HepG2 (cell line): ENCODE results near the gene ESPN. TPM values are rescaled to one million over a fixed set of nuclear protein-coding genes. Genes with fewer than 3 reads are reported as not detected.

ENCODE experiments used
- ASH2L ChIP-seq: fragments of 300-600, 200-600 bp; sonication (generic); IDR thresholded peaks from 2 replicates; pipeline ENCODE4 v1.7.0; 2017; ENCODE audit warnings: low read depth, mild to moderate bottlenecking, moderate library complexity, mixed read lengths, low read length; ENCODE audit not compliant: insufficient read length
- CHCHD3 ChIP-seq: sonication (generic); formaldehyde crosslinking; IDR thresholded peaks from 2 replicates; pipeline ENCODE4 v1.8.0; 2022; ENCODE audit warnings: mild to moderate bottlenecking, missing genetic modification reagents, moderate library complexity
- ERF ChIP-seq: IDR thresholded peaks from 2 replicates; pipeline ENCODE4 v1.6.1; 2018; ENCODE audit warnings: missing biosample characterization, missing genetic modification reagents
- FOSL2 ChIP-seq: sonication (generic); formaldehyde crosslinking; IDR thresholded peaks from 2 replicates; pipeline ENCODE4 v1.4.0; 2020; ENCODE audit warnings: missing genetic modification reagents
- HOXA7 ChIP-seq: sonication (generic); formaldehyde crosslinking; IDR thresholded peaks from 2 replicates; pipeline ENCODE4 v1.8.1; 2022; ENCODE audit warnings: mild to moderate bottlenecking, missing genetic modification reagents, moderate library complexity
- KAT8 ChIP-seq: IDR thresholded peaks from 2 replicates; pipeline ENCODE4 v1.6.1; 2016; ENCODE audit warnings: missing genetic modification reagents, missing compliant biosample characterization
- KDM1A ChIP-seq: IDR thresholded peaks from 2 replicates; pipeline ENCODE4 v1.6.1; 2016; ENCODE audit warnings: missing compliant biosample characterization
- KDM6A ChIP-seq: IDR thresholded peaks from 2 replicates; pipeline ENCODE4 v1.6.1; 2016; ENCODE audit warnings: low read depth
- NFYC ChIP-seq: IDR thresholded peaks from 2 replicates; pipeline ENCODE4 v1.6.1; 2016; ENCODE audit warnings: missing genetic modification reagents, missing compliant biosample characterization
- NKX3-1 ChIP-seq: sonication (generic); formaldehyde crosslinking; IDR thresholded peaks from 2 replicates; pipeline ENCODE4 v1.5.0; 2020; ENCODE audit warnings: missing genetic modification reagents
- PRPF4 ChIP-seq: fragments of 200-400 bp; formaldehyde crosslinking; IDR thresholded peaks from 2 replicates; pipeline ENCODE4 v1.6.1; 2016; ENCODE audit warnings: low read length, low read depth; ENCODE audit not compliant: poor library complexity, severe bottlenecking
- SP140L ChIP-seq: sonication (generic); formaldehyde crosslinking; IDR thresholded peaks from 2 replicates; pipeline ENCODE4 v1.4.0; 2020; ENCODE audit warnings: missing genetic modification reagents, borderline replicate concordance
- SP2 ChIP-seq: sonication (generic); formaldehyde crosslinking; IDR thresholded peaks from 2 replicates; pipeline ENCODE4 v1.5.1; 2020; ENCODE audit warnings: mild to moderate bottlenecking, missing genetic modification reagents
- ZBTB1 ChIP-seq: sonication (generic); formaldehyde crosslinking; IDR thresholded peaks from 2 replicates; pipeline ENCODE4 v1.4.0; 2020; ENCODE audit warnings: missing genetic modification reagents, borderline replicate concordance
- ZMYM2 ChIP-seq: sonication (generic); formaldehyde crosslinking; IDR thresholded peaks from 2 replicates; pipeline ENCODE4 v1.8.0; 2022; ENCODE audit warnings: mild to moderate bottlenecking, missing genetic modification reagents
- ZMYM4 ChIP-seq: sonication (generic); formaldehyde crosslinking; IDR thresholded peaks from 2 replicates; pipeline ENCODE4 v1.8.1; 2023; ENCODE audit warnings: mild to moderate bottlenecking, missing genetic modification reagents
- ZNF10 ChIP-seq: sonication (generic); formaldehyde crosslinking; IDR thresholded peaks from 2 replicates; pipeline ENCODE4 v1.4.0; 2020; ENCODE audit warnings: mild to moderate bottlenecking, low read depth, missing genetic modification reagents, borderline replicate concordance
- ZNF33B ChIP-seq: sonication (generic); formaldehyde crosslinking; IDR thresholded peaks from 2 replicates; pipeline ENCODE4 v1.5.1; 2020; ENCODE audit warnings: mild to moderate bottlenecking, missing genetic modification reagents
- ZNF776 ChIP-seq: sonication (generic); formaldehyde crosslinking; IDR thresholded peaks from 2 replicates; pipeline ENCODE4 v1.4.0; 2020; ENCODE audit warnings: mild to moderate bottlenecking, missing genetic modification reagents
- ZSCAN12 ChIP-seq: sonication (generic); formaldehyde crosslinking; IDR thresholded peaks from 2 replicates; pipeline ENCODE4 v1.9.0; 2021; ENCODE audit warnings: mild to moderate bottlenecking, missing genetic modification reagents
- ZSCAN22 ChIP-seq: sonication (generic); formaldehyde crosslinking; IDR thresholded peaks from 2 replicates; pipeline ENCODE4 v1.4.0; 2020; ENCODE audit warnings: mild to moderate bottlenecking, missing genetic modification reagents
- polyA plus RNA-seq, 8 experiments: library from polyadenylated mRNA; depleted of rRNA in 3 of 8; stranded (reverse) in 7 of 8; unstranded in 1 of 8; fragments of >200 nt; fragmentation: Illumina TruSeq in 4 of 8; extraction: Trizol in 4 of 8; gene quantifications; 2 replicates each; pipeline versions ENCODE4 v1.2.1 to v1.2.3, GENCODE V29; 2011 to 2016; ENCODE audit warnings: low read depth in 4 of 8, missing spikeins in 1 of 8, mixed read lengths in 1 of 8; ENCODE audit not compliant: insufficient read depth in 1 of 8
- total RNA-seq, 5 experiments: library from RNA; depleted of rRNA; stranded (reverse); fragments of >200 nt; fragmentation: Illumina TruSeq; extraction: Trizol; gene quantifications; 2 replicates each; pipeline ENCODE4 v1.2.3, GENCODE V29; 2016; ENCODE audit warnings: low read depth in 1 of 5
- TF ChIP-seq, protein P1 (sequence below): sonication (generic); formaldehyde crosslinking; IDR thresholded peaks from 2 replicates; pipeline ENCODE4 v1.4.0; 2020; ENCODE audit warnings: missing genetic modification reagents
- TF ChIP-seq, protein P2 (sequence below): sonication (generic); formaldehyde crosslinking; IDR thresholded peaks from 2 replicates; pipeline ENCODE4 v1.4.0; 2020; ENCODE audit warnings: missing genetic modification reagents
- TF ChIP-seq, protein P3 (sequence below): sonication (generic); IDR thresholded peaks from 2 replicates; pipeline ENCODE4 v1.6.1; 2016; ENCODE audit warnings: low read depth, borderline replicate concordance
- TF ChIP-seq, protein P4 (sequence below): sonication (generic); formaldehyde crosslinking; IDR thresholded peaks from 2 replicates; pipeline ENCODE4 v1.8.1; 2023; ENCODE audit warnings: missing genetic modification reagents, inconsistent platforms, borderline replicate concordance
- TF ChIP-seq, protein P5 (sequence below): sonication (generic); formaldehyde crosslinking; IDR thresholded peaks from 2 replicates; pipeline ENCODE4 v1.8.0; 2022; ENCODE audit warnings: low read depth, missing genetic modification reagents

The ESPN gene
- total and polyA plus RNA-seq, 2 of the 13 experiments (the other 11 are each of a cell fraction or from before 2014, with no cell fraction given): 48.6 to 54.2 TPM

DNA sequence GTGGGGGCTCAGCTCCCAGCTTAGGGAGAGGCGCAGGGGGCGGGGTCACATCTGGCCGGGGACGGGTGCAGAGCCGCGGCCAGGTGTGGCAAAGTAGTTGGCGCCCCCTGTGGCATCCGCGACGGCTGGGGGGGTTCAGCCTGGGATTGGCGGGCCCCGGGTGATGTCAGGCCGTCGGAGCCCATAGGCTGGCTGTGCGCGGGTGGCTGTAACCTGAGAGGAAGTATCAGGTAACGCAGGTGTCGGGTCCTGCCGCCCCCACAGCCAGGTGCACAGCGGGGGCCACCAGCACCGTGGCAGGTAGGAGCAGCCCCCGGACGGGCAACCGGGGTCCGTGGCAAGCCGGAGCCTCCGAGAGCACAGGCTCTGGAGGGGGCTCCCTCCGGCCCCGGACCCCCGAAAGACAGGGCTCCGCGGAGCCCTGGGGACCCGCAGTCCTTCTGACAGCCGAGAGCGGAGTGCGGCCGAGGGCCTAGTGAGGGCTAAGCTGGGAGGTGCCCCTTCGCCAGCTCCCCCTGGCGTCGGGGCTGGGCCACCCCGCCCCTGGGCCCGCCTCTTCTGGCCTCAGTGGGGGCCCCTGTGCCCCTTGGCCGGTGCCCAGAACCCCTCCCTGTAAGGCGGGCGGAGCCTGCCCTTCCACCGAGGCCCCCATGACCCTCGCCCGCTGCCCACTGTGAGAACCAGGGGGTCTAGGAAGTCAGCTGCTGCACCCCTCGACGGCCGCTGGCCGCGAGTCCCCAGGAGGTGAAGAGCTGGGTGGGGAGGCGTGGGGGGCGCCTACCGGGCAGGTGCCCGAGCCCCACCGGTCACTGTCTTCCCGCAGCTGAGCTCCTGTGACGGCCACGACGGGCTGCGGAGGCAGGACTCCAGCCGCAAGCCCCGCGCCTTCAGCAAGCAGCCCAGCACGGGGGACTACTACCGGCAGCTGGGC lies 23.5 kb downstream of the ESPN start (continued):
- TF ChIP-seq ZSCAN22 (CRISPR knock-in tag) (no peak), ZNF33B (CRISPR knock-in tag) (no peak), ZMYM4 (CRISPR knock-in tag) (peak; percentile 45; the same call in 1 of the 2 replicates), ZNF10 (CRISPR knock-in tag) (no peak), PRPF4 (no peak), SP2 (peak; percentile 50; the same call in 1 of the 2 replicates), CHCHD3 (no peak), ZSCAN12 (CRISPR knock-in tag) (no peak), ZMYM2 (CRISPR knock-in tag) (peak; percentile 75; the same call in 1 of the 2 replicates), FOSL2 (CRISPR knock-in tag) (no peak), ZBTB1 (CRISPR knock-in tag) (no peak), KAT8 (peak; percentile 59), NKX3-1 (CRISPR knock-in tag) (no peak), KDM6A (CRISPR knock-in tag) (peak; percentile 30; the same call in 1 of the 2 replicates), KDM1A (CRISPR knock-in tag) (no peak), ZNF776 (CRISPR knock-in tag) (no peak; the same call in 1 of the 2 replicates), ASH2L (no peak), SP140L (CRISPR knock-in tag) (no peak), HOXA7 (CRISPR knock-in tag) (no peak), NFYC (CRISPR knock-in tag) (peak; percentile 70), ERF (peak; percentile 65)
- TF ChIP-seq, protein P1, sequence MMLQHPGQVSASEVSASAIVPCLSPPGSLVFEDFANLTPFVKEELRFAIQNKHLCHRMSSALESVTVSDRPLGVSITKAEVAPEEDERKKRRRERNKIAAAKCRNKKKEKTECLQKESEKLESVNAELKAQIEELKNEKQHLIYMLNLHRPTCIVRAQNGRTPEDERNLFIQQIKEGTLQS (CRISPR knock-in tag): no peak
- TF ChIP-seq, protein P2, sequence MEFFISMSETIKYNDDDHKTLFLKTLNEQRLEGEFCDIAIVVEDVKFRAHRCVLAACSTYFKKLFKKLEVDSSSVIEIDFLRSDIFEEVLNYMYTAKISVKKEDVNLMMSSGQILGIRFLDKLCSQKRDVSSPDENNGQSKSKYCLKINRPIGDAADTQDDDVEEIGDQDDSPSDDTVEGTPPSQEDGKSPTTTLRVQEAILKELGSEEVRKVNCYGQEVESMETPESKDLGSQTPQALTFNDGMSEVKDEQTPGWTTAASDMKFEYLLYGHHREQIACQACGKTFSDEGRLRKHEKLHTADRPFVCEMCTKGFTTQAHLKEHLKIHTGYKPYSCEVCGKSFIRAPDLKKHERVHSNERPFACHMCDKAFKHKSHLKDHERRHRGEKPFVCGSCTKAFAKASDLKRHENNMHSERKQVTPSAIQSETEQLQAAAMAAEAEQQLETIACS (CRISPR knock-in tag): no peak; the same call in 1 of the 2 replicates
- TF ChIP-seq, protein P3, sequence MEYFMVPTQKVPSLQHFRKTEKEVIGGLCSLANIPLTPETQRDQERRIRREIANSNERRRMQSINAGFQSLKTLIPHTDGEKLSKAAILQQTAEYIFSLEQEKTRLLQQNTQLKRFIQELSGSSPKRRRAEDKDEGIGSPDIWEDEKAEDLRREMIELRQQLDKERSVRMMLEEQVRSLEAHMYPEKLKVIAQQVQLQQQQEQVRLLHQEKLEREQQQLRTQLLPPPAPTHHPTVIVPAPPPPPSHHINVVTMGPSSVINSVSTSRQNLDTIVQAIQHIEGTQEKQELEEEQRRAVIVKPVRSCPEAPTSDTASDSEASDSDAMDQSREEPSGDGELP: peak; percentile 26; the same call in 1 of the 2 replicates
- TF ChIP-seq, protein P4, sequence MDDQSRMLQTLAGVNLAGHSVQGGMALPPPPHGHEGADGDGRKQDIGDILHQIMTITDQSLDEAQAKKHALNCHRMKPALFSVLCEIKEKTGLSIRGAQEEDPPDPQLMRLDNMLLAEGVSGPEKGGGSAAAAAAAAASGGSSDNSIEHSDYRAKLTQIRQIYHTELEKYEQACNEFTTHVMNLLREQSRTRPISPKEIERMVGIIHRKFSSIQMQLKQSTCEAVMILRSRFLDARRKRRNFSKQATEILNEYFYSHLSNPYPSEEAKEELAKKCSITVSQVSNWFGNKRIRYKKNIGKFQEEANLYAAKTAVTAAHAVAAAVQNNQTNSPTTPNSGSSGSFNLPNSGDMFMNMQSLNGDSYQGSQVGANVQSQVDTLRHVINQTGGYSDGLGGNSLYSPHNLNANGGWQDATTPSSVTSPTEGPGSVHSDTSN (CRISPR knock-in tag): no peak
- TF ChIP-seq, protein P5, sequence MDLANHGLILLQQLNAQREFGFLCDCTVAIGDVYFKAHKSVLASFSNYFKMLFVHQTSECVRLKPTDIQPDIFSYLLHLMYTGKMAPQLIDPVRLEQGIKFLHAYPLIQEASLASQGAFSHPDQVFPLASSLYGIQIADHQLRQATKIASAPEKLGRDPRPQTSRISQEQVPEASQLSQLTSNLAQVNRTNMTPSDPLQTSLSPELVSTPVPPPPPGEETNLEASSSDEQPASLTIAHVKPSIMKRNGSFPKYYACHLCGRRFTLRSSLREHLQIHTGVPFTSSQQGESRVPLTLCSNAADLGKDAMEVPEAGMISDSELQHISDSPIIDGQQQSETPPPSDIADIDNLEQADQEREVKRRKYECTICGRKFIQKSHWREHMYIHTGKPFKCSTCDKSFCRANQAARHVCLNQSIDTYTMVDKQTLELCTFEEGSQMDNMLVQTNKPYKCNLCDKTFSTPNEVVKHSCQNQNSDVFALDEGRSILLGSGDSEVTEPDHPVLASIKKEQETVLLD (CRISPR knock-in tag): no peak
